Liver (tissue), 3 donors: ENCODE results near the gene TFDP1.

ENCODE experiments used
- GABPA ChIP-seq, 2 donors: IDR thresholded peaks in 1 of 2; conservative IDR thresholded peaks in 1 of 2; 2 replicates each; pipeline ENCODE4 v1.6.1; 2016; ENCODE audit warnings: antibody characterized with exemption in 2 of 2, mild to moderate bottlenecking in 1 of 2, moderate library complexity in 1 of 2
- HNF4G ChIP-seq: IDR thresholded peaks from 2 replicates; pipeline ENCODE4 v1.6.1; 2016; ENCODE audit warnings: antibody characterized with exemption
- REST ChIP-seq: IDR thresholded peaks from 2 replicates; pipeline ENCODE4 v1.6.1; 2016; ENCODE audit warnings: antibody characterized with exemption, mild to moderate bottlenecking
- RXRA ChIP-seq, 2 donors: IDR thresholded peaks; 2 replicates each; pipeline ENCODE4 v1.6.1; 2017 to 2018; ENCODE audit warnings: antibody characterized with exemption in 2 of 2, mild to moderate bottlenecking in 1 of 2
- YY1 ChIP-seq: IDR thresholded peaks from 2 replicates; pipeline ENCODE4 v1.6.1; 2016; ENCODE audit warnings: antibody characterized with exemption, mild to moderate bottlenecking
- ZBTB33 ChIP-seq: IDR thresholded peaks from 2 replicates; pipeline ENCODE4 v1.6.1; 2016; ENCODE audit warnings: antibody characterized with exemption
- TF ChIP-seq, protein P1 (sequence below): fragments of 150-350 bp; IDR thresholded peaks from 2 replicates; pipeline ENCODE4 v1.5.1; 2017; ENCODE audit warnings: improper control_type of control experiment, low read depth, low read length; ENCODE audit not compliant: missing input control
- TF ChIP-seq, protein P2 (sequence below): IDR thresholded peaks from 2 replicates; pipeline ENCODE4 v1.6.1; 2016; ENCODE audit warnings: antibody characterized with exemption
- donor health status: healthy.
- donor health status: healthy.

DNA sequence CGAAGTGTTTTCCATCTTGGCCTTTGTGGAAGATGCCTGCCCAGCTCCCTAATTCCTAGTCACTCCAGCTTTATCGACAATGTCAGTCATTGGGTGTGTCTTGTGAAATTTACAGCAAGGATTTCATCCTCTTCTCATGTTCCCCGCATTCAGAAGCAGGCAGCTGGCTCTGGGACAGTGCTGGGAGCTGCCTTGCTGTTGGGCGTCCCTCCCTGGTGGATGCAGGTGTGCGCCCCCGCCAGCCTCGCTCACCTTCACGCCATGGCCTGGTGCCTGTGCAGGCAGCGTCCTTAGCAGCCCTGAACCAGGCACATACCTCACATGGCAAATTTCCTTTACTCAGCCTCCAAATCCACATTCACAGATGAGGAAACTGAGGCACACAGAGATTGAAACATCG lies 39.7 kb upstream of the TFDP1 start:
- TF ChIP-seq, protein P1, sequence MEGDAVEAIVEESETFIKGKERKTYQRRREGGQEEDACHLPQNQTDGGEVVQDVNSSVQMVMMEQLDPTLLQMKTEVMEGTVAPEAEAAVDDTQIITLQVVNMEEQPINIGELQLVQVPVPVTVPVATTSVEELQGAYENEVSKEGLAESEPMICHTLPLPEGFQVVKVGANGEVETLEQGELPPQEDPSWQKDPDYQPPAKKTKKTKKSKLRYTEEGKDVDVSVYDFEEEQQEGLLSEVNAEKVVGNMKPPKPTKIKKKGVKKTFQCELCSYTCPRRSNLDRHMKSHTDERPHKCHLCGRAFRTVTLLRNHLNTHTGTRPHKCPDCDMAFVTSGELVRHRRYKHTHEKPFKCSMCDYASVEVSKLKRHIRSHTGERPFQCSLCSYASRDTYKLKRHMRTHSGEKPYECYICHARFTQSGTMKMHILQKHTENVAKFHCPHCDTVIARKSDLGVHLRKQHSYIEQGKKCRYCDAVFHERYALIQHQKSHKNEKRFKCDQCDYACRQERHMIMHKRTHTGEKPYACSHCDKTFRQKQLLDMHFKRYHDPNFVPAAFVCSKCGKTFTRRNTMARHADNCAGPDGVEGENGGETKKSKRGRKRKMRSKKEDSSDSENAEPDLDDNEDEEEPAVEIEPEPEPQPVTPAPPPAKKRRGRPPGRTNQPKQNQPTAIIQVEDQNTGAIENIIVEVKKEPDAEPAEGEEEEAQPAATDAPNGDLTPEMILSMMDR: no peak
- TF ChIP-seq RXRA (IDR thresholded peaks at IDR 0.05): no peak
- no peak for TF ChIP-seq ZBTB33
- no peak for TF ChIP-seq YY1
- TF ChIP-seq HNF4G: no peak
- TF ChIP-seq, protein P2, sequence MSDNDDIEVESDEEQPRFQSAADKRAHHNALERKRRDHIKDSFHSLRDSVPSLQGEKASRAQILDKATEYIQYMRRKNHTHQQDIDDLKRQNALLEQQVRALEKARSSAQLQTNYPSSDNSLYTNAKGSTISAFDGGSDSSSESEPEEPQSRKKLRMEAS: no peak
- no peak for TF ChIP-seq GABPA (IDR thresholded peaks at IDR 0.05 in 1 of 2, conservative IDR thresholded peaks at IDR 0.05 in 1 of 2)
- TF ChIP-seq REST: no peak
